Endodermal cell (in vitro differentiated cells): Measurements from ENCODE around the gene ALKBH5. TPM values are rescaled to one million over a fixed set of nuclear protein-coding genes. Genes with fewer than 3 reads are reported as not detected.
A peak's percentile ranks its signal among the peaks of the same experiment; 100 is the strongest.

Experiments used
- DNase-seq: peaks from one replicate; pipeline ENCODE4 v3.0.0-alpha.2; 2017
- H3K27ac ChIP-seq: 2 replicates; pipeline ENCODE4 v1.5.1; 2013; ENCODE audit warnings: mild to moderate bottlenecking, low read depth, low read length, moderate library complexity
- H3K27me3 ChIP-seq: 2 replicates; pipeline ENCODE4 v1.6.1; 2013; ENCODE audit warnings: mild to moderate bottlenecking, low read length, moderate library complexity; ENCODE audit not compliant: insufficient read depth, control insufficient read depth, poor library complexity, severe bottlenecking
- H3K36me3 ChIP-seq: 2 replicates; pipeline ENCODE4 v1.7.0; 2013; ENCODE audit warnings: mild to moderate bottlenecking, low read length, moderate library complexity; ENCODE audit not compliant: control insufficient read depth, insufficient read depth
- H3K4me1 ChIP-seq: one replicate; pipeline ENCODE4 v1.7.0; 2013; ENCODE audit warnings: low read length; ENCODE audit not compliant: control insufficient read depth, insufficient read depth
- H3K4me3 ChIP-seq: 2 replicates; pipeline ENCODE4 v1.5.1; 2013; ENCODE audit warnings: mild to moderate bottlenecking, low read length, moderate library complexity
- H3K9ac ChIP-seq: 2 replicates; pipeline ENCODE4 v1.6.1; 2013; ENCODE audit warnings: mild to moderate bottlenecking, low read length, moderate library complexity; ENCODE audit not compliant: poor library complexity, severe bottlenecking; ENCODE audit errors: extremely low read depth
- H3K9me3 ChIP-seq: 2 replicates; pipeline ENCODE4 v1.6.1; 2013; ENCODE audit warnings: mild to moderate bottlenecking, low read length, moderate library complexity; ENCODE audit not compliant: control insufficient read depth
- H3K27ac Mint-ChIP-seq: 2 replicates; pipeline ENCODE4 v1.8.0; 2020; ENCODE audit warnings: mixed read lengths
- H3K27me3 Mint-ChIP-seq: 2 replicates; pipeline ENCODE4 v1.8.0; 2021; ENCODE audit warnings: mild to moderate bottlenecking, mixed read lengths; ENCODE audit not compliant: insufficient read depth
- H3K36me3 Mint-ChIP-seq: 2 replicates; pipeline ENCODE4 v1.8.0; 2020; ENCODE audit warnings: low read depth, mixed read lengths
- H3K4me1 Mint-ChIP-seq: 2 replicates; pipeline ENCODE4 v1.8.0; 2020; ENCODE audit warnings: mixed read lengths
- H3K4me3 Mint-ChIP-seq: 2 replicates; pipeline ENCODE4 v1.8.0; 2020; ENCODE audit warnings: mild to moderate bottlenecking, moderate library complexity, mixed read lengths
- H3K9me3 Mint-ChIP-seq: 2 replicates; pipeline ENCODE4 v1.8.0; 2020; ENCODE audit warnings: mild to moderate bottlenecking, mixed read lengths
- WGBS, 2 experiments: methylation state at CpG; one replicate each; pipeline versions ENCODE4 v1.1.5 to v1.1.7; 2013; ENCODE audit warnings: missing lambda C conversion rate in 2 of 2, mixed read lengths in 1 of 2; ENCODE audit not compliant: insufficient coverage in 1 of 2, insufficient read length in 1 of 2; 5-methylcytosine and 5-hydroxymethylcytosine counted together
- long read RNA-seq, 4 experiments: library from polyadenylated mRNA in 2 of 4; library from RNA in 1 of 4; library from capped mRNA in 1 of 4; stranded (forward) in 3 of 4; unstranded in 1 of 4; transcript quantifications; one replicate each; pipeline ENCODE4 v2.0.0, GENCODE V29; 2020 to 2021; ENCODE audit warnings: inconsistent platforms in 1 of 4
- polyA plus RNA-seq, 2 experiments: library from polyadenylated mRNA; stranded (reverse); fragments of 50-300 nt; gene quantifications; one replicate each; pipeline ENCODE4 v1.2.3, GENCODE V29; 2013
- total RNA-seq, 2 donors: library from RNA; stranded (reverse); fragmentation: NEBNext Ultra II Directional in 1 of 2; extraction: Animal tissue kit (Norgen Biotek cat#: 25700) in 1 of 2; gene quantifications; 2 replicates in 1 of 2; 3 replicates in 1 of 2; pipeline ENCODE4 v1.2.1, GENCODE V29; 2021
- TF ChIP-seq, protein P1 (sequence below): fragments of 200-600 bp; sonication (generic); conservative IDR thresholded peaks from 2 replicates; pipeline ENCODE4 v1.5.0; 2021; ENCODE audit warnings: antibody characterized with exemption, mild to moderate bottlenecking

ALKBH5 gene
- 10 to 100 TPM; 64.1 to 80.9 TPM for total RNA-seq
- 51.6 TPM for polyA plus RNA-seq (2013, experiment 1 of 2)
- polyA plus RNA-seq (2013, experiment 2 of 2): 48.6 TPM
- long read RNA-seq, experiment 1, transcript ALKBH5-201 (4 exons, 2,748 nt): major isoform, 7 of 21 reads
- long read RNA-seq, experiment 1, partial matches to known transcripts: 0 of 21 reads
- long read RNA-seq, experiment 1, other reads (novel, unspliced or antisense): 14 of 21 reads
- long read RNA-seq, experiment 2, transcript ALKBH5-201 (4 exons, 2,748 nt): major isoform, 251 of 257 reads
- long read RNA-seq, experiment 2, partial matches to known transcripts: 1 of 257 reads
- long read RNA-seq, experiment 2, other reads (novel, unspliced or antisense): 5 of 257 reads
- long read RNA-seq, experiment 3, transcript ALKBH5-201 (4 exons, 2,748 nt): major isoform, 461 of 477 reads
- long read RNA-seq, experiment 3, partial matches to known transcripts: 3 of 477 reads
- long read RNA-seq, experiment 3, other reads (novel, unspliced or antisense): 11 of 477 reads
- long read RNA-seq, experiment 4, partial matches to known transcripts: 0 of 1 reads
- long read RNA-seq, experiment 4, other reads (novel, unspliced or antisense): 1 of 1 reads

DNA sequence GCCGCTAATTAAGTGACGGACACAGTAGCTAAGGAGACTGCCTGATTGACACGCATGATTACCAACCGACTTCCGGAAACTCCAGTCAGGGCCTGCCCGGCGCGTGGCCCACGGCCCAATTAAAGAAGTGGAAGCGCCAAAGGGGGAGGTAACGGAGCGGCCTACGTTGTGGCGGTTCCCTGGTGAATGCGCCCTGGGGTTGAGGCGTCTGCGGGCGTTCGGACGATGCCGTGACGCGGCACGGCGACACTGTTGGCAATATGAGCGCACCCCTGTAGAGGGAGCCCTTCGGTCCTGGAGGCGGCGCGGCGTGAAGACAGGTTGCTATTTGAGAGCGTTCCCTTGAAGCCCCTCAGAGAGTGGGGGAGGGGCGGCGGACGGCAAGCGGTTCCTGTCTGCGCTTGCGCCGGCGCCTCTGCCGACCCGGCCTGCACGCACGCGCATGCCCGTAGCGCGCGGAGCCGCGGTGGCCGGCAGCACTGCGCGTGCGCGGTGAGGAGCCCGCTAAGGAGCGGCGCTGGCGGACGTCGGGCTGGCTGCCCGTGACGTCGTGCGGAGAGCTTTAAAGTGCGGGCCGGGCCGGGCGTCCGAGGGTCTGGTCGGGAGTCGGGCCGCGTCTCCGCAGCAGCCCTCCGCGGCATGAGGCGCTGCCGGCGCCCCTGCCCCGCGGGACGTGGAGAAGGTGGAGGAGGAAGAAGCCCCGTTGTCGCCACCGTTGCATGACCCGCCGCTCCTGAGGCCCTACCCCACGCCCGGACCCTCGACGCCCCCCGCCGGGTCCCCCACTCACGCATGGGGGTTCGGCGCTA is at the start of gene ALKBH5:
Gene ALKBH5, plus strand, starts transcription at position 495 of the 809 bp plus-strand sequence. CDS start 416 bp downstream, outside the sequence.
- H3K9me3 Mint-ChIP-seq: no peaks in the 10 kb centered on the region
- Histone ChIP-seq H3K4me3 (peak within 1 kb of the TSS; percentile 96), H3K36me3 (peaks cover 22% of the 10 kb centered on the region), H3K9me3 (no peaks in the 10 kb centered on the region), H3K27me3 (no peaks in the 10 kb centered on the region), H3K27ac (peak within 1 kb of the TSS; percentile 96), H3K4me1 (peaks cover 5% of the 10 kb centered on the region), H3K9ac (peak within 1 kb of the TSS; percentile 75)
- peak; percentile 100 for DNase-seq
- H3K27ac Mint-ChIP-seq: peak within 1 kb of the TSS; percentile 99
- H3K4me3 Mint-ChIP-seq: peak within 1 kb of the TSS; percentile 87
- TF ChIP-seq, protein P1, sequence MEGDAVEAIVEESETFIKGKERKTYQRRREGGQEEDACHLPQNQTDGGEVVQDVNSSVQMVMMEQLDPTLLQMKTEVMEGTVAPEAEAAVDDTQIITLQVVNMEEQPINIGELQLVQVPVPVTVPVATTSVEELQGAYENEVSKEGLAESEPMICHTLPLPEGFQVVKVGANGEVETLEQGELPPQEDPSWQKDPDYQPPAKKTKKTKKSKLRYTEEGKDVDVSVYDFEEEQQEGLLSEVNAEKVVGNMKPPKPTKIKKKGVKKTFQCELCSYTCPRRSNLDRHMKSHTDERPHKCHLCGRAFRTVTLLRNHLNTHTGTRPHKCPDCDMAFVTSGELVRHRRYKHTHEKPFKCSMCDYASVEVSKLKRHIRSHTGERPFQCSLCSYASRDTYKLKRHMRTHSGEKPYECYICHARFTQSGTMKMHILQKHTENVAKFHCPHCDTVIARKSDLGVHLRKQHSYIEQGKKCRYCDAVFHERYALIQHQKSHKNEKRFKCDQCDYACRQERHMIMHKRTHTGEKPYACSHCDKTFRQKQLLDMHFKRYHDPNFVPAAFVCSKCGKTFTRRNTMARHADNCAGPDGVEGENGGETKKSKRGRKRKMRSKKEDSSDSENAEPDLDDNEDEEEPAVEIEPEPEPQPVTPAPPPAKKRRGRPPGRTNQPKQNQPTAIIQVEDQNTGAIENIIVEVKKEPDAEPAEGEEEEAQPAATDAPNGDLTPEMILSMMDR: peak; percentile 54
- peaks cover 48% of the 10 kb centered on the region for H3K4me1 Mint-ChIP-seq
- WGBS, 2 experiments: 0% methylated on average over 50 to 98 of the region's 98 CpGs
- H3K36me3 Mint-ChIP-seq: peaks cover 11% of the 10 kb centered on the region
- H3K27me3 Mint-ChIP-seq: no peaks in the 10 kb centered on the region

DNA sequence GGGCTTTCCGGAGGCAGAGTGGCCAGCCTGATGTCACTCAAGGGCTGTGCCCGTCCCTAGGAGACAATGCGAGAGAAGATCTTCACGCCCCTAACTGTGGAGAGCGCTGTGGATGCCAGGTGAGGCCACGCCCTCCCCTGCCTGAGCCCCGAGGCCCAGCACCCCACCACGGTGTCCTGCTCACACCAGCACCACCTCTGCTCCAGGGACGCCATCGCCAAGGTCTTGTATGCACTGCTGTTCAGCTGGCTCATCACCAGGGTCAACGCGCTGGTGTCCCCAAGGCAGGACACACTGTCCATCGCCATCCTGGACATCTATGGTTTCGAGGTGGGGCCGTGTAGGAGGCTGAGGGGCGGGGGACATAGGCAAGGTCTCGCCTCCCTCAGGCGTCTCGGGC is 47.3 kb upstream of the ALKBH5 start:
- Histone ChIP-seq H3K27me3 (no peaks in the 10 kb centered on the region), H3K9me3 (no peaks in the 10 kb centered on the region), H3K4me3 (no peak overlapping the region), H3K27ac (no peak overlapping the region), H3K9ac (no peak overlapping the region), H3K36me3 (no peaks in the 10 kb centered on the region), H3K4me1 (peaks cover under 1% of the 10 kb centered on the region)
- H3K9me3 Mint-ChIP-seq: no peaks in the 10 kb centered on the region
- no peak for DNase-seq
- H3K27ac Mint-ChIP-seq: no peak overlapping the region
- H3K4me3 Mint-ChIP-seq: no peak overlapping the region
- TF ChIP-seq, protein P1: no peak
- 88 to 90% methylated on average over 16 to 19 of the region's 19 CpGs for WGBS, 2 experiments
- no peaks in the 10 kb centered on the region for H3K4me1 Mint-ChIP-seq
- H3K36me3 Mint-ChIP-seq: no peaks in the 10 kb centered on the region
- H3K27me3 Mint-ChIP-seq: no peaks in the 10 kb centered on the region

DNA sequence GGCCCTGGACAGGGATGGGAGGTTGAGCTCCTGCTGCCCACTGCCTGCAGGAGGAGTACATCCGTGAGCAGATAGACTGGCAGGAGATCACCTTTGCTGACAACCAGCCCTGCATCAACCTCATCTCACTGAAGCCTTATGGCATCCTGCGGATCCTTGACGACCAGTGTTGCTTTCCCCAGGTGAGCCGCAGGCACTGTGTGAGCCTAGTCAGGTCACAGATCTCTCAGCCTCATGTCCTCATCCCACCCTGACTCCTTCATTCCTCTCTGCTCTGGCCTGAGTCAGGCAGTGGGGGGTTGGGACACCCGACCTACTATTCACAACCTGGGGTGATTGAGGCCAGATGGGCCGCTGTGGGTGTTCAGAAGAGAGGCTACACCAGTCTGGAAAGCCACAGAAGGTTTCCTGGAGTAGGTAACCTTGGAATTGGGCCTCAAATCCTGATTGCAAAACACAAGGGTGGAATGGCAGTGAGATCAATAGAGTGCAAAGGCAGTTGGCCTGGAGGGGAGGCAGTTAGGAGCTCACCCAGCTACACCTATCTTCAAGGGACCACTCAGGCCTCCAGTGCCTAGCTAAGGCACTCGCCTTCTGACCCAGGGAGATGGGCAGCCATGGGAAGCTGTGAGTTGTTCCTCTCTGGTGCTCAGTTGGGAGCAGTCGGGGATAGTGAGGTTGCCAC is 45.4 kb upstream of the ALKBH5 start:
- no peak for DNase-seq
- H3K4me3 Mint-ChIP-seq: no peak overlapping the region
- Histone ChIP-seq H3K27me3 (no peaks in the 10 kb centered on the region), H3K4me3 (no peak overlapping the region), H3K36me3 (no peaks in the 10 kb centered on the region), H3K9ac (no peak overlapping the region), H3K4me1 (peaks cover 4% of the 10 kb centered on the region), H3K9me3 (no peaks in the 10 kb centered on the region), H3K27ac (no peak overlapping the region)
- H3K27me3 Mint-ChIP-seq: no peaks in the 10 kb centered on the region
- H3K9me3 Mint-ChIP-seq: no peaks in the 10 kb centered on the region
- H3K4me1 Mint-ChIP-seq: peaks cover 2% of the 10 kb centered on the region
- H3K27ac Mint-ChIP-seq: peak overlapping the region; percentile 15
- H3K36me3 Mint-ChIP-seq: no peaks in the 10 kb centered on the region
- WGBS, 2 experiments: 85 to 89% methylated on average over 4 to 8 of the region's 8 CpGs
- TF ChIP-seq, protein P1: no peak
